Duodenal mucosa (tissue), 2 donors: Measurements from ENCODE around the gene LDB3.

Experiments
- H3K27ac ChIP-seq: one replicate; pipeline ENCODE4 v1.7.0; 2013; ENCODE audit warnings: low read depth, low read length
- H3K27me3 ChIP-seq, 2 donors: one replicate each; pipeline ENCODE4 v1.7.0; 2013; ENCODE audit warnings: low read length in 2 of 2, control low read depth in 1 of 2; ENCODE audit not compliant: insufficient read depth in 2 of 2, control insufficient read depth in 1 of 2
- H3K36me3 ChIP-seq, 2 donors: one replicate each; pipeline ENCODE4 v1.7.0; 2013; ENCODE audit warnings: low read length in 2 of 2, control low read depth in 1 of 2; ENCODE audit not compliant: insufficient read depth in 2 of 2, control insufficient read depth in 1 of 2
- H3K4me1 ChIP-seq, 2 donors: one replicate each; pipeline ENCODE4 v1.7.0; 2013; ENCODE audit warnings: low read length in 2 of 2, control low read depth in 1 of 2; ENCODE audit not compliant: insufficient read depth in 2 of 2, control insufficient read depth in 1 of 2
- H3K4me3 ChIP-seq, 2 donors: one replicate each; pipeline ENCODE4 v1.7.0; 2013; ENCODE audit warnings: low read length in 2 of 2, low read depth in 1 of 2
- H3K9ac ChIP-seq, 2 donors: one replicate each; pipeline ENCODE4 v1.7.0; 2013; ENCODE audit warnings: low read length in 2 of 2, low read depth in 1 of 2
- H3K9me3 ChIP-seq, 2 donors: one replicate each; pipeline ENCODE4 v1.7.0; 2013; ENCODE audit warnings: low read length in 2 of 2, control low read depth in 1 of 2; ENCODE audit not compliant: control insufficient read depth in 1 of 2

The LDB3 gene

DNA sequence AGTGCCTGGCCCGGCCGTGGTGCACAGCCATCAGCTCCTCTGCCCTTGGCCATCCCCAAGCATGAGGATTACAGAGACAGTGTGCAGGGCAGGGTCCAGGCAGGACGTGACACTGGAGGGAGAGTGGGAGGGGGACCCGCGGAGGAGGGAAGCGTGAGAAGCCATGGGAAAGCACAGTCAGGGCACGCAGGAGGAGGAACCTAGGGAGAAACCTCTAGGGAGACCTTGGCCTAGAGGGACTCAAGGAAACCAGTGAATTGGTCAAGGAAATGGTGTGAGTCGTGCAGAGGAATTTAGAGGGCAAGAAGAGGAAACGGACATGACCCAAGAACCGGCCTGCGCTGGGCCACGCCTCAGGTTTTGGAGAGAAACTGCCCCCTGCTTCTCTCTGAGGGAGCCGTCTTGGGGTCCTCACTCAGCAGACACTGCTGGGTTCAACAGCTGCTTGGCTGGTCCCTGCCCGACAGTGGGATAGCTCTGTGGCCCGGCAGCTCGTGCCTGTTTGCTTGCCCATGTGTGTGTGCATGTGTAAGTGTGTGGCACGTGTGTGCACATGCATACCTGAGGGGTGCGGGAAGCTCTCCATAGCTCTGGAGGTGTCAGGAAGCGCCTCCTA is 10.8 kb upstream of the LDB3 start:
- Histone ChIP-seq H3K4me1 (no peaks in the 10 kb centered on the region), H3K9me3 (no peaks in the 10 kb centered on the region), H3K4me3 (no peak overlapping the region), H3K27ac (no peak overlapping the region), H3K36me3 (no peaks in the 10 kb centered on the region), H3K9ac (no peak overlapping the region), H3K27me3 (no peaks in the 10 kb centered on the region)

DNA sequence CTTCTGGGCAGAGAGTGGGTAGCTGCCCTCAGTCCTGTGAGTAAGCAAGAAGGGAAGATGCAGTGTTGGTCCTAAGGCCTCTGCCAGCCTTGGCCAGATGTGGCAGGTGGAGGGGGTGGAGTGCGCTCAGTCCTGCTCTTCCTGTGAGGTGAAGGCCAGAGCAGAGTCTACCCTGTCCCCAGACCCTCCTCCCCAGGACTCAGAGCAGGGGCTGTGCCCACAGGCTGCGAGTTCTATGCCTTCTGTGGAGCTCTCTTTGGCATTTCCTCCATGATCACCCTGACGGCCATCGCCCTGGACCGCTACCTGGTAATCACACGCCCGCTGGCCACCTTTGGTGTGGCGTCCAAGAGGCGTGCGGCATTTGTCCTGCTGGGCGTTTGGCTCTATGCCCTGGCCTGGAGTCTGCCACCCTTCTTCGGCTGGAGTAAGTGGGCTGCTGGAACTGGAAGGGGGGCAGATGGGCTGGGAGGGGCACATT is 10.0 kb upstream of the LDB3 start:
- Histone ChIP-seq H3K9me3 (no peaks in the 10 kb centered on the region), H3K27me3 (no peaks in the 10 kb centered on the region), H3K27ac (no peak overlapping the region), H3K36me3 (no peaks in the 10 kb centered on the region), H3K4me1 (no peaks in the 10 kb centered on the region), H3K9ac (no peak overlapping the region), H3K4me3 (no peak overlapping the region)

DNA sequence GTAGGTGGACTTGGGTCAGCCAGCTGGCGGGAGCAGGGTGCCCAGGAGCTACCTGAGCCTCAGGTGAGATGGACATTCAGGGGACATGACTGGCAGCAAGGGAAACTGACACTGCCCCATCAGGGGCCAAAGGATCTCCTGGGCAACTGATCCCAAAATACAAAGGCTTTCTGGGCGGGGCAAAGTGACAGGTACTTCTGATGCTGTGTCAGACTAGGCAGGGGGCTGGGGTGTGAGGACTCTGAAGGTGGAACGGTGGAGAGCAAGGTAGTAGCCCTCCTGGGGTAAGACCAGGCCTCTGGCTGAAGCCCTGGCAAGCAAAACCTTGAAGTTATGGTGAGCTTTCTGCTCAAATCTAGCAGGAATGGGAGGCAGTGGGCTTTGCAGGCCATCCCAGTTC is 9.6 kb upstream of the LDB3 start:
- Histone ChIP-seq H3K27me3 (no peaks in the 10 kb centered on the region), H3K4me1 (no peaks in the 10 kb centered on the region), H3K36me3 (no peaks in the 10 kb centered on the region), H3K4me3 (no peak overlapping the region), H3K9me3 (no peaks in the 10 kb centered on the region), H3K27ac (no peak overlapping the region), H3K9ac (no peak overlapping the region)

DNA sequence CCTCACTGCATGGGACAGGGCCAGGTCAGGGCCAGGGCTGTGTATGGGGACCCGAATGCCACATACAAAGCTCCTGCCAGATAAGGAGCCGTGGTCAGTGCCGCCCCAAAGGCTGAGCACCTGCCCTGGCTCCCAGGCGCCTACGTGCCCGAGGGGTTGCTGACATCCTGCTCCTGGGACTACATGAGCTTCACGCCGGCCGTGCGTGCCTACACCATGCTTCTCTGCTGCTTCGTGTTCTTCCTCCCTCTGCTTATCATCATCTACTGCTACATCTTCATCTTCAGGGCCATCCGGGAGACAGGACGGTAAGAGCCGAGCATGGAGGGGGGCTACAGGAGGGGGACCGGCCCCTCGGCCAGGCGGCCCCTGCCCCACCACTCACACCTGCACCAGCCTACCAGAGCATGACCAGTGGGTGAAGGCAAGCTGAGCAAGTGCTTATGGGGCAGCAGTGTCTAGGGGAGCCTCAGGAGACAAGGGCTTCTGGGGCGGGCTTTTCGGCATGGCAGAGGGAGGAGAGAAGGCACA is 9.1 kb upstream of the LDB3 start:
- H3K9me3 ChIP-seq = no peaks in the 10 kb centered on the region
- H3K4me1 ChIP-seq = no peaks in the 10 kb centered on the region
- H3K27ac ChIP-seq = no peak overlapping the region
- no peak overlapping the region for H3K4me3 ChIP-seq
- no peaks in the 10 kb centered on the region for H3K27me3 ChIP-seq
- no peaks in the 10 kb centered on the region for H3K36me3 ChIP-seq
- no peak overlapping the region for H3K9ac ChIP-seq

GRCh38 chr10:86659721-86660453 is 8.4 kb upstream of the LDB3 start:
- Histone ChIP-seq H3K4me1 (no peaks in the 10 kb centered on the region), H3K27me3 (no peaks in the 10 kb centered on the region), H3K4me3 (no peak overlapping the region), H3K9me3 (no peaks in the 10 kb centered on the region), H3K27ac (no peak overlapping the region), H3K36me3 (no peaks in the 10 kb centered on the region), H3K9ac (no peak overlapping the region)

DNA sequence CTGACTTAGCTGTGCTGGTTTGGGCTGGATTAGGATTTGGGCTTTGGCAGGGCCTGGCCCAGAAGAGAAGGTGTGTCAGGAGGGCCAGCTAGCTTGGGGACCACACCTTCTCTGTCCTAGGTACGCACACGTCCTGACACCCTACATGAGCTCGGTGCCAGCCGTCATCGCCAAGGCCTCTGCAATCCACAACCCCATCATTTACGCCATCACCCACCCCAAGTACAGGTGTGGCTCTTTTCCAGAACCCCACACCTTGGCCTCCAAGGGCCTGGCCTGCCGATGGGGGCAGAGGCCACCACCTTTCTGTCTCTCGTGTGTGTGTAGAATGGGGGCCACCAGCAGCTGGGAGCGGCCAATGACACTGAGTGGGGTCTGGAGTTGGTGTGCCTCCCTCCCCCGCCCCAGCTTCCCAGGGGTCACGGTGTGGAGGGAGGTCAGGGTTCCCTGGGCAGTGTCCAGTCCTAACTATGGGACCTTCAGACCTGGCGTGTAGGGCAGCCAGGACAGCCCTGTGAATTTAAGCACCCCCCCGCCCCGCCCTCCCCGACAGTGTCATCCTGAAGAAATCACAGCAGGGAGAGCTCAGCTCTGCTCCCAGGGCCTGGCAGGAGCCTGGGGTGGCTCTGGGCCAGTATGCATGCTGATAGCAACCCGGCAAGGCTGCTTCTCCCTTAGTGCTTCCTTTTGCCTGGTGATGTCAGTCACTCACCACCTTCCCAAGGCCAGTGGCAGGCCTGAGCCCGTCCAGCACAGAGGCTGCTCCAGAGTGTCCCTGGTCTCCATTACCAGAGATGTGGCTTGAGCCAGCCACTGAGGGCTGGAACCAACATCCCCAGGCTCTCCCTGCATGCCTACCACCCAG is 6.9 kb upstream of the LDB3 start:
- no peaks in the 10 kb centered on the region for H3K27me3 ChIP-seq
- no peak overlapping the region for H3K27ac ChIP-seq
- no peaks in the 10 kb centered on the region for H3K4me1 ChIP-seq
- H3K9ac ChIP-seq = no peak overlapping the region
- no peaks in the 10 kb centered on the region for H3K9me3 ChIP-seq
- H3K4me3 ChIP-seq = no peak overlapping the region
- H3K36me3 ChIP-seq = no peaks in the 10 kb centered on the region

- Histone ChIP-seq H3K9me3 (no peaks in the 10 kb centered on the region), H3K4me1 (no peaks in the 10 kb centered on the region), H3K27me3 (no peaks in the 10 kb centered on the region), H3K36me3 (no peaks in the 10 kb centered on the region), H3K9ac (no peak overlapping the region), H3K4me3 (no peak overlapping the region), H3K27ac (no peak overlapping the region)
These were observed 5.9 kb upstream of the LDB3 start for GRCh38 chr10:86662186-86663045.

- no peaks in the 10 kb centered on the region for H3K36me3 ChIP-seq
- no peak overlapping the region for H3K4me3 ChIP-seq
- H3K27me3 ChIP-seq = no peaks in the 10 kb centered on the region
- no peak overlapping the region for H3K9ac ChIP-seq
- no peaks in the 10 kb centered on the region for H3K9me3 ChIP-seq
- H3K27ac ChIP-seq = no peak overlapping the region
- no peaks in the 10 kb centered on the region for H3K4me1 ChIP-seq
These were observed 5.3 kb upstream of the LDB3 start for GRCh38 chr10:86663046-86663345.

GRCh38 chr10:86663576-86664339 is 4.6 kb upstream of the LDB3 start:
- no peaks in the 10 kb centered on the region for H3K9me3 ChIP-seq
- H3K9ac ChIP-seq = no peak overlapping the region
- no peak overlapping the region for H3K27ac ChIP-seq
- H3K27me3 ChIP-seq = no peaks in the 10 kb centered on the region
- no peak overlapping the region for H3K4me3 ChIP-seq
- H3K36me3 ChIP-seq = no peaks in the 10 kb centered on the region
- H3K4me1 ChIP-seq = no peaks in the 10 kb centered on the region
